ENCODE measurements around the gene RADX.

Gene RADX

DNA sequence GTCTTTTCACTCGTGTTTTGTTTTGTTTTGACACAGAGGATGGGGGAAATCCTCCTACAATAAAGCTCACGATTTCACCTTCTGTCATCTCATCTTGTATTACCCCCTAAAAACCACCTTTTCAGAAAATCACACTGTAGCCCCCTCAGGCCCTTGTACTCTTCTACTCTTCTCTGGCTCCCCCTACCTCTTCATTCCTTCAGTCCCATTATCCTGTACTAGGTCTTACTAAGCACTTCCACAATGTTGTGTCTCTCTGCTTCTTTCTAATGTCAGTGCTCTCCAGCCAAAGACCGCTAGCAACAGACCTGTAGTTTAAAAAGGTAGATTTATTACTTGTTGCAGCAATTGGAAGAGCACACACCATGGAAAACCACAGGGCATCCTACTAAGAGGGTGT, 84.7 kb downstream of the RADX start:
- no peak for DNase-seq

DNA sequence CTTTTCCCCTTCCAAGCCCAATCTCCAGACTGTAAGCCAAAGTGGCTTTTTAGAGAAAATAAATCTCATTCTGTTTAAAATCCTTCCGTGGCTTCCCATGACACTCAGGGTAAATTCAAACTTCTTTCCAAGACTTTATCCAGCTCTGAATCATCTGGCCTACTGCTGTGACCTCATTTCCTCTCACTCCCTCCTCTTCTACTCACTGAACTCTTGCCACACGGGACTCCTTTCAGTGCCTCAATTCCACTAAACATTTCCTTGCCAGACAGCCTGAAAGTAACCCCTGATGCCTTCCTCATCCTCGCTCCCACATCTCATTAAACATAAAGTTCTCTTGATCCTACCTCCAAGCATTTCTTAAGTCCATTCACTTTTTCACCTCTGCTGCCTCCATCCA, 86.9 kb downstream of the RADX start:
- no peak for DNase-seq

DNA sequence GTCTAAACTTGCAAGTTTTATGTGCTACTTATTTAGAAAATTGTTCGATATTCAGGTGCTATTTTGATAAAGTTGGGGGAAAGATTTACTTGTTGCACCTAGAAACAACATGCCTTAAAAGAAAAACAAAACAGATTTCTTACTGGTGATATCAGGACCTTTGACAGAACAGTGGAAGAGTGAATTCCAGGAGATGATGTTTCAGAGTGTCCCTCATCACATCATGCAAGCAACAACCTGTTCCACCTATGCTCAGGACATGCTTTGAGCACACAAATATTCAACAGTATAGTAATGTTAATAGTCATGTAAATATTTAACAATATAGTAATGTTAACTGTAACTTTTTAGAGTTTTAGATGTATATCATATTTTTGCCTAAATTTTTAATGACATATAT, 90.9 kb downstream of the RADX start:
- DNase-seq, result no peak

DNA sequence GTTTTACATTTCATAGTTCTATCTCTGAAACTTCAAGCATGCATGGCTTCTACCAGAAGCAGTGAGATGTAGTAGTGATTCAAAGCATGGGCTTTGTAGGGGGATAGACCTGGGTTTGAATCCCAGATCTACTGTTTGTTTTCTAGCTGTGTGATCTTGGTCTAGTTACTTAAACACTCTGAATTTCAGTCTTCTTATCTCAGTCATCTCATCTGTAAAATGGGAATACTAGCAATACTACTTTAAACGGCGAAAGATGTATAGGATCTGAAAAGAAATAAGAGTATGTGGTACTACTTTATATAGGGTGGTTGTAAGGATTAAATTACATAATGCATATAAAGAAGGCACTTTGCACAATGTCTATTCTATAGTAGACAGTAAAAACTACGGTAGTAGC, 94.7 kb downstream of the RADX start:
- DNase-seq, result no peak

DNA sequence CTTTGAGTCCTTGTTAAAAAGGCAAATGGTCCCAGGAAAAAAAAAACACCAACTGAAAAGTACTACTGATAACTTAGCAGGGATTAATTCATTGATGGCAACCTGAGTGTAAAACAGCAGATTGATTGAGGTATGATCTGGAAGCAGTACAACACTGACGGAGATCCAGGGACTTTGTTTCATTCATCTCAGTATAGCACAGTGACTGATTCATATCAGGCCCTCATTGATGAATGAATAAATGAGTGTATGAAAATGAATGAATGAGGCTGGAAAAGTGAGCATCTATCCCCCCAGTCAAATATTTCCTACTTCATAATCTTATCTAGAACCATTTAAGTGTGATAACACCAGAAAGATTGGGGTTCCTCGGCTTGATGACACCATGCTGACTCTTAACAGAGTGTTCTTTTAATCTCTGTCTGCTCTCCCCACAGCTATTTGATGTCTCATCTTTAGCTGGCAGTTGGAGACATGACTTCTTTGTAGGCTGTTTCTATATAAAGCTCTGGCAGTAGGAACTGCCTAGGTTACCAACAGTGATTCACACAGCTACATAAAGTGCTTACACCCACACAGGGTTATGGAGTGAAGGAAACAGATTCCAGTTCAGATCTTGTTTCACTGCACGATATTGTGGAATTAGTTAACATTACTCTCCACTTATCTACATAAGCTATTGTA, 96.1 kb downstream of the RADX start:
- DNase-seq, result no peak

DNA sequence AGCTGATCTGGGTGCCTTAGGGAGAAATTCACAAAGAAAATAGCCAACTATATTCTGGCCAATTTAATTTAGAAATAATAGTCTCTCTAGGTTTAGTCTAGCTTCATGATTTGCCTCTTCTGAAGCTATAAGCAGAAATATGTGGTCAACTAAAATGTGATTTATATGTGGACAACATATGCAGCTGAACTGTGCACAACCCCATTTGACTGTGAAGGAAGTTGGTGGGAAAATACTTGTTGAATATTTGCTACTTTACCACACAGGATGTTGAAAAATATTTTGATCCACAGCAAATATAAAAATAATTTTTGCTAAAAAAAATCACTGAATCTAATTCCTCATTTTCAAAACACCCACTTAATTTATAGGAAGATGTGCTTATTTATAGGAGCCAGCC, 99.0 kb downstream of the RADX start:
- DNase-seq, result no peak

DNA sequence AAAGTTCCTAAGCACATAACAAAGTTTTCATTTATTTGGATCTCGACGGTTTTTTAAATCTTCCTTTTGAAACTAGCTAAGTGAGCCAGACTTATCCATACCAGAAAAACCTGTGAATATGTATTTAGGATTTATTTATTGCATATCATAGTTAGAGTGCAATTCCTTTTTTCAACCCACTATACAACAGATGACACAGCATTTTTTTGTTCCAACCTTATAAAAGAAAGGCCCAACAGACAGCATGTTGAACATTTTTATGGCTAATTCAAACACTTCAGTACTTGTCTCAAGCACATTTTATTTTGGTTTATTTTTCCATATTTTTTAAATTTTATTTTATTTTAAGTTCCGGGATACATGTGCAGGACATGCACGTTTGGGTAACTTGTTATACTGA, 99.6 kb downstream of the RADX start:
- DNase-seq, result no peak

DNA sequence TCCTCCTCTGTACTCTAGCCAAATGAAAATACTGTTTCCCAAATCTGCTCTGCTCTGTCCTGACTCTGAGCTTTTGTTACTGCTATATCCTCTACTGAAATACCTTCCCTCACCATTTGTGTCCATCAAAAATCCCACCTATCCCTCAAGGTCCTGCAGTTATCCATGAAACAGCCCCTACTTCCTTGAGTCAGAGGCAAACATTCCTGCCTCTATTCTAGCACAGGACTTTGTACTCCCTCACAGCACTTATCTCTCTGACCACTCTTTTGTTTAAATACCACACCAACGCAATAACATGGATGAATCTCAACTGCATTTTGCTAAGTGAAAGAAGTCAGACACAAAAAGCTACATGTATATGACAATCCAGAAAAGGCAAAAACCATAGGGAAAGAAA, 104.2 kb downstream of the RADX start:
- DNase-seq, result no peak

DNA sequence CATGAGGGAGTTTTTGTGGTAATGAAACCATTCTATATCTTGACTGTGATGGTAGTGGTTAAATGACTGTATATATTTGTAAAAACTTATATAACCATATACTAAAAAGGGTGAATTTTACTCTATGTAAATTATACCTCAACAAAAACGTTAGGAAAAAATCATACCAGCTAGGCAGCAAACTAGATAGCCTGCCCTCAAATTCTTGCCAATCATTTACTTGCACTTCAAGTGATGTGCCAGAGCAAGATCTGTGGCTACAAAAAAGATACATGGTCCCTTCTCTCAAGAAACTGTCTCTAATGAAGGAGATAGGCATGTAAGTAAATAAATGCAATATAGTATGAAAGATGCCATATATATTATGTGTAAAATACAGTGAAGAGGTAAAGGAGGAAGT, 104.7 kb downstream of the RADX start:
- no peak for DNase-seq

DNA sequence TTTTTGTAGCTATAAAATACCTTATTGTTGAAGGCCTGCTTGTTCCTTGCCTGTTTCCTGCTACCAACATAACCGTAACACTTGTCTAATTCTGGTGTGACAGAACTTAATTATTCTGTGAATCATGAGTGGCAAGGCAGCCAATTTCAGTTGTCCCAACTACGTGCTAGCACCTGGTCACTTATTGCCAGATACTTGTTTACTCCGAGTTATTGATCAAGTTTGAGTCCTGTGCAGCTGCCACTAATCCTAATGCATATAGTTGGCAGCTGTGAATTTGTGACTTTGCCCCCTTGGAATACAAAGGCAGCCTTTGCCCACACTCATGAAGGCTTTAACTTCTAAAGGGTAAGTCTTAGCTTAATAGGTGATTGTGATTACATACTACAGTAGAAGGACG, 106.9 kb downstream of the RADX start:
- DNase-seq, result no peak

DNA sequence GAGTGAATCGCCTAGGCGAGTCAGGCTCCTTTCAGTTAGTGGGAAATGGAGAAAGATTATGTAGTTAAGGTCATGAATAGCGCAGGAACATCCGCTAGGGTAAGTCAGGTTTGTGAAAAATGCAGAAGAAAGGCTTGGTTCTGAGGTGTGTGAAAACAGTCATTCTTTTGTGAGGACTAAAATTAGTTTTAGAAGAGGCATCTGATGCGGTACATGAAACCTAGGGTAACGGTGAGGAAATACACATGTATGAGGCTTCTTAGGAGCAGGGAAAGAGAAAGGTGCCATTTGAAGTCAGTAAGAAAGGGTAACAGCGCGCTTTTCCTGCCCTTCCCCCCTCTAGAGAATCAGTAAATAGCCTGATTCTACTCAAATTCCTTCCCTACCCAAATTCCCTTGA, 114.2 kb downstream of the RADX start:
- no peak for DNase-seq

DNA sequence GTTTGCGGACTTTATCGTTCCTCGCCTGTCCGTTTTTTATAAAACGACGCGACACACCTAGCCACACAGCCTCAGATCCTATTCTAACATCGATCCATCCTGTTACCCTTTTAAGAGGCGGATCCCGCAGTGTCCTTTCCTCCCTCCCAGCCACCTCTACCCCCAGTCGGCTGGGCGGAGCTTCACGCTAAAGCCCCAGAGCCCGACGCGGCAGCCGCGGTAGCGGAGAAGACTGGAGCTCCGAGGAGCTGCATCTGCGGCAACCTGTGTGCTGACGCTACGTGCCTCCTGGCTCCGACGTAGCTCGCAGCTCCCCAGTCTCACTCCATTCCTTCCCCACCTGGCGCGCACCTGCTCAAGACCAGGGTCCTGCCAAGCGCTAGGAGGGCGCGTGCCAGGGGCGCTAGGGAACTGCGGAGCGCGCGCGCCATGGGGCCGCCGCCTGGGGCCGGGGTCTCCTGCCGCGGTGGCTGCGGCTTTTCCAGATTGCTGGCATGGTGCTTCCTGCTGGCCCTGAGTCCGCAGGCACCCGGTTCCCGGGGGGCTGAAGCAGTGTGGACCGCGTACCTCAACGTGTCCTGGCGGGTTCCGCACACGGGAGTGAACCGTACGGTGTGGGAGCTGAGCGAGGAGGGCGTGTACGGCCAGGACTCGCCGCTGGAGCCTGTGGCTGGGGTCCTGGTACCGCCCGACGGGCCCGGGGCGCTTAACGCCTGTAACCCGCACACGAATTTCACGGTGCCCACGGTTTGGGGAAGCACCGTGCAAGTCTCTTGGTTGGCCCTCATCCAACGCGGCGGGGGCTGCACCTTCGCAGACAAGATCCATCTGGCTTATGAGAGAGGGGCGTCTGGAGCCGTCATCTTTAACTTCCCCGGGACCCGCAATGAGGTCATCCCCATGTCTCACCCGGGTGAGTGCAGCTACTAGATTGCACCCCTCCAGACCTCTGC, 115.0 kb downstream of the RADX start, which contains the start of gene RNF128:
TSS of gene RNF128 (plus strand) at position 217 of the 953 bp plus-strand sequence. CDS start at position 430, 213 bp downstream.
- no peak for DNase-seq

DNA sequence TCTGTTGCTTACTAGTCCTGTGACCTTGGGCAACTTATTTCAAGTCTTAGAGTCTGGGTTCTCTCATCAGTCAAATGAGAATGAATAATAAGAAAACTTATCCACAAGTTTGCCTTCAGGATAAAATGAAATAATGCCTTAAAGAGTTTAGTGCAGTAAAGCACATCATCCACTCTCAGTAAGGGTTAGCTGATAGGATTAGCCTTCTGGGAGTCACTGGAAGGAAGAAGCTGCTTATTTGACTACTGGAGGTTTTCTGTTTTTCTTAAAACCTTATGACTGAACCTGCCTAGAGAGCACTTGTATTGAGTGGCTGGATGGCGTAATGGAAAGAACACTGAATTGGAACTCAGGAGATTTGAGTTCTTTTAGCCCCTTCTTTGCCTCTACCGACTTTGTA, 116.6 kb downstream of the RADX start:
- no peak for DNase-seq

All from stimulated activated naive CD4-positive, alpha-beta T cell treated with Interleukin-2 at 50 U/mL for 16 hours (primary cell).